HG03432 (cell line): ENCODE measurements around the gene SLC22A2.

Source experiments
- ATAC-seq: cut with Tn5 transposase; IDR thresholded peaks from one replicate; pipeline ENCODE4 v1.9.1; 2021; ENCODE audit warnings: mild to moderate bottlenecking, moderate library complexity; ENCODE audit not compliant: unreplicated experiment

The SLC22A2 gene

DNA sequence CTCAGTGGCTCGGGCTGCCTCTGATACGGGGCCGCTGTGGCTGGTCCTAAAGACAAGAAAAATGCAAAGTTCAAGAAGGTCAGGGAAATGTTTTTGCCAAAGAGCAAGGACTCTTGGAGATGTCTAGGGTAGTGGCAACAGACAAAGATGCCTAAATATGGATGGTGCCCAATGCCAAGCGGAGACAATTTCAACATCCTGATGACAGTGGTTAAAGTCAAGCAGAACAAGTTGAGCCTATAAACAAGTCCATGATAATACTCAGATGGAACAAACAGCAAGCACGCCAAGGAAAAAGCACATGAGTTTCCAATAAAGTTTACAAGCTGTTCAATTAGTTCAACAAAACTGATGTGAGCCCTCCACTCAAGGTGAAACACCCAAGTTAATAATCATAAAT, 85.9 kb downstream of the SLC22A2 start:
- no peak for ATAC-seq

DNA sequence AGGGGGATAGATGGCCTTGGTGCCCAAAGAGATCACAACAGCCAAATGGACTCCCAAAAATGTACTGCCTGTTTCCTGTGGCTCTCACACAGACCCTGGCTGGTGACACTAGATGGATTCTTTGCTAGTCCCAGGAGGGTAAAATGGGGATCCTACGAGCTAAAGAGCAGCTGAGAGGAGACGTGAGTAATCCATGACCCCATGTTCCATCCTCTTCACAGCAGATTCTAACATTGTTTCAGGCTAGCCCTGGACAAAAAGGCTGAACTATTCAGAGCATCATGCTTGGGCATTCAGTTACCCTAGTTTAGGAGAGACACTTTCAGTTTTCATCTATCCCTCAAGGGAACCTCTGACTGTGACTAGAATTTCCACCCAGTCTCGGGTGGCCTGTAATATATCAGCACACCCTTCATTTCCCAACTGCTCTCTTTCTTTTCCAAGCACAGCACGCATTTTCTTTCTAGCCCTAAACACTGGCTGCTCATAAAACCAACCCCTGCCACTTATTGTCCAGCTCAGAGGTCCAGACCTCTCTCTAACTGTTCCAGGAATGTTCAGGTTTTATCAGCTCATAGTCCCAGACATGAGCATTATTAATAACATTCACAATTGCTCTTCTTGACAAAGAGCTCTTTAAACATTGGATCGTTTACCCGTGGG, 88.5 kb downstream of the SLC22A2 start:
- no peak for ATAC-seq

DNA sequence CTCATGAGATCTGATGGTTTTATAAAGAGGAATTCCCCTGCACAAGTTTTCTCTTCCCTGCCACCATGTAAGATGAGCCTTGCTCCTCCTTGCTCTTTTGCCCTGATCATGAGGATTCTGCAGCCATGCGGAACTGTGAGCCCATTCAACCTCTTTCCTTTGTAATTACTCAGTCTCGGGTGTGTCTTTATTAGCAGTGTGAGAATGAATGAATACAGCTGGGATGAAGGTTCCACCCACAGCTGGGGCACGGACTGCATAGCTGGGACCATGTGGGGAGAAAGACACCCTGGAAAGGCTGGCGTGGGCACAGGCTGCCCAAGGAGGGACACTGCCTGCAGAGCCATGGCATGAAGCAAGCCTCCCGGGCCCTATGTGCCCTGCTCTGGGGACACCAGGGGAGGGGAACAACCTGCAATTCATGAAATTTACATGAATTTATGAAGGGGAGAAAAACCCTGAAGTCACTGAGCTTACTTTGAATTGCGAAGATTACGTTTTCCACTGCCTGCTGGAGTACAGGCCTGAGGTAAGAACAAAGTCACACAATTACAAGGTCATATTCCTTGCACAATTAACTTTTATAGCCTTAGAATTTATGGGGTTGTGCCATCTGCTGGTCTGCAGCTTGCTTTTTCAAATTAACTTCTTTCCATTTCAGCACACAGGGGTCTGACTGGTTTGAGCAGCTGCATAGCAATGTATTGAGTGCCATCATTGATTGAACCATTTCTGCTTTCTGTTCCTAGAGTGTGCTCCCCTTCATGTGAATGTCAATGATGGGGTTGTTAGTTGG, 90.8 kb downstream of the SLC22A2 start:
- ATAC-seq = no peak
